A172 (cell line): Measurements from ENCODE around the gene PPARA. TPM values are rescaled to one million over a fixed set of nuclear protein-coding genes. Genes with fewer than 3 reads are reported as not detected.
"Not testable (repeated sequence)": the region's sequence is repeated elsewhere in the genome, so short reads cannot be mapped to it uniquely, and the experiment has no call there.

Experiments
- DNase-seq: peaks from one replicate; pipeline ENCODE4 v3.0.0-alpha.2; 2015; ENCODE audit warnings: low spot score
- total RNA-seq: library from RNA; depleted of rRNA; stranded (reverse); fragments of >200 nt; shearing (Covaris generic); gene quantifications from 2 replicates; pipeline ENCODE4 v1.2.3, GENCODE V29; 2014

The PPARA gene
- total RNA-seq, 1 experiment from 2014 or later = 5.3 TPM

DNA sequence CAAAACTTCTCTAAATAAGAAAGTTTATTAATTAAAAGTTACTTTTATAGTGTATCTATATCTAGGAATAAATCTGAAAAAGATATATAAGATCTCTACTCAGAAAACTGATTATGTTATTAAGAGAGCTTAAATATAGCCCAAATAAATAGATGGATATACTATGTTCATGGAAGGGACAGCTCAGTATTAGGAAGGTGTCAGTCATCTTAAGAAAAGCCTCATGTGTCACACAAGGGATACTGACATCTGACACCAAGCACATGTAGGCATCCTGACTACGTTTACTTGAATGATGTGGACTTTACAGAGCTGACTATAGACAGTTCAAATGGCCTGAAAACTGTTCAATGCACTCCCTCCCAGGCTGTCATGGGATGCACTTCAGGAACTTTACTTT is 19.3 kb downstream of the PPARA start:
- DNase-seq = no peak

DNA sequence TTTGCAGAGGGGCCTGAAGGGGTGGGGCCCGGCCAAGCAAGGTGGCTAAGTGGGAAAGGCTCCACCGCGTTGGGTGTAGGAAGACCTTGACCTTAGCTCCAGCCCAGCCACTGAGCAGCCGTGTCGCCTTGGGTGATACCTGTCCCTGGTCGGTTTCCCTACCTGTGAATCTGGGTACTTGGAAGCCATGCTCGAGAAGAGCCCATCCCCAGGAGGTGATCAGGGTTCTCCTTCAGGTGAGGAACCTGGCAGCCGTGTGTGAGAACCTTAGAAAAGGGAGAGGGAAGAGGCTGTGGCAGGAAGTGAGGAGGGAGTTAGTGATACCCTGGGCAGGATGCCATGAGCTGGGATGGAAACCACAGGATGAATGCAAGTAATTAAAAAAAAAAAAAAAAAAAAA is 21.6 kb downstream of the PPARA start:
- peak; percentile 76 for DNase-seq

DNA sequence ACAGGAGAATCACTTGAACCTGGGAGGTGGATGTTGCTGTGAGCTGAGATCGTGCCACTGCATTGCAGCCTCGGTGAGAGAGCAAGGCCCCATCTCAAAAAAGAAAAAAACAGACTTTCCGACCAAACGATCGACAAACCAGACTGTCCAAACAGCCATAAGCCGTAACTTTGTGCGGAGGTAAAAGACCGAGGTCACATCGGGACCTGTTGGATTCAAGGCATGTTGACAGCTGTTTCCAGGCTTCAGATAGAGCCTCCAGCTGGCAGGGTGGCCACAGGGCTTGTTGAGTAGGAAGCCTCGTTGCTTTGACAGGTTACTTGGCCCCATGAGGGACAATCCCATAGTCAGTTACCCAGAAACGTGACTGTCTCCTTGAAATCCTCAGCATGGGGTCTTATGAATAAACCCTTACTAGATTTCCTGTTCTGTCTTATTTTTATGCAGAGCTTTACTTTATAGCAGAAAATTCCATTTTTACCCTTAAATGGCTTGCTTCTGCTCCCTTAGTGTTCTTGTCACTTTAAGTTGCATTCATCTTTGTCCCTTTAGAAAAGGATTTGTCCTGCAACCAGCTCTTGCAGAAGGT is 22.3 kb downstream of the PPARA start:
- no peak for DNase-seq

DNA sequence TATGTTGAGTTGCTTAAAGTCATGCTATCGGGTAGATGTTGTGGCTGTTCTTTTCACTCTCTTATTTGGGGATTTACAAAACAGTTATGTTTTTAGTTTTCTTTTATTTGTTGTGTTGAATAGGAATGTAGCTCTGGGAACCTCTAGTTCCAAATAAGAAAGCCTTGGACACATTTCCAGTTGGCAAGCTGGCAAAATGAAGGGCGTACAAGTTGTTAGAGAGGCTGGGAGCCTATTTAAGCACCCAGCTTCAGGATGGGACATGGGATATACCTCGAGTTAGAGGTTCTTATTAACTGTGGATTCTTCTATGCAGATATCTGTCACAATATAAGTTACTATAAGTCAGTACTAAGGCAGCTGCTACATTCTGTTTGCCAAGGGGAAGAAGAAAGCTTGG is 22.8 kb downstream of the PPARA start:
- DNase-seq = no peak

DNA sequence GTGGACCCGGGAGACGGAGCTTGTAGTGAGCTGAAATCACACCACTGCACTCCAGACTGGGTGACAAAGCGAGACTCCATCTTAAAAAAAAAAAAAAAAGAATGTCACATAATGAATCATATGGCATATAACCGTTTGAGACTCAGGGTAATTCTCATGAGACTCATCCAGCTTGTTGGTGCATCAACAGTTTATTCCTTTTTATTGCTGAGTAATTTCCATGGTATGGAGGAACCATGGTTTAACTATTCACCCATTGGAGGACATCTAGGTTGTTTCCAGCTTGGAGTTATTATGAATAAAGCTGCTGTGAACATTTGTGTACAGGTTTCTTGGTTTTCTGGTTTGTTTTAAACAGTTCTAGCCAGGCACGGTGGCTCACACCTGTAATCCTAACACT is 25.3 kb downstream of the PPARA start:
- peak; percentile 48 for DNase-seq

DNA sequence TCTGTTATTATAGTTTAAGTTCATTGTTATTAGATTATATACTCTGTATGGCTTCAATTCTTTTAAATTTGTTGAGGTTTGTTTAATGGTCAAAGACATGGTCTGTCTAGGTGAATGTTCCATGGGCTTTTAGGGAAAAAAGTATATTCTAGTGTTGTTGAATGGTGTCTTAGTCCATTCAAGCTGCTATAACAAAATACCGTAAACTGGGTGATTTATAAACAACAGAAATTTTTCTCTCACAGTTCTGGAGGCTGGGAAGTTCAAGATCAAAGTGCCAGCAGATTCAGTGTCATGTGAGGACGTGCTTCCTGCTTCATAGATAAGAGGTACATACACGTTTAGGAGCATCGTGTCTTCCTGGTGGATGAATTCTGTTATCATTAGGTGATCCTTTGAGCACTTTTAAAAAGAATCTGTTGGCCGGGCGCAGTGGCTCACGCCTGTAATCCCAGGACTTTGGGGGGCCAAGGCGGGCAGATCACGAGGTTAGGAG is 26.2 kb downstream of the PPARA start:
- no peak for DNase-seq

DNA sequence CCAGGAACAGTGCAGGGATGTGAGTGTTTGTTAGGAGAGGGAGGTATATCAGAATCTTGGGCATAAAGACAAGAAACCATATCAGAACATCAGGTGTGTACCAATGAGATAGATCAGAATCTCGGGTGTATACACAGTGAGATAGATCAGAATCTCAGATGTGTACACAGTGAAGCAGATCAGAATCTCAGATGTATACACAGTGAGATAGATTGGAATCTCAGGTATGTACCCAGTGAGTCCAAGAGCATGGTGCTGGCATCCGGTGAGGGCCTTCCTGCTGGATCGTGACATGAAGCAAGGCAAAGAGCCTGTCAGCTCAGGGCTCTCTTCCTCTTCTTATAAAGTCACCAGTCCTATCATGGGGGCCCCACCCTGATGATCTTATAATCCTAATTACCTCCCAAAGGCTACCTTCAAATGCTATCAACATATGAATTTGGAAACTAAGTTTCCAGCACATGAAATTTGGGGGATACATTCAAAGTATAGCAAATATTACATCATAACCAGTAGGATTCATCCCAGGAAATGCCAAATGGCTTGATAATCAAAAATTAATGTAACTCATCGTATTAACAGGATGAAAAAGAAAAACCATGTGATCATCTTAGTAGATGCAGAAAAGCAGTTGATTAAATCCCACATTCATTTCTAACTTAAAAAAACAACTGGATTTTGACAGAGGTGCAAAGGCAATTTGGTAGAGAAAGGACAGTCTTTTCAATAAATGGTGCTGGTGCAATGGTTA is 28.6 kb downstream of the PPARA start:
- no peak for DNase-seq

DNA sequence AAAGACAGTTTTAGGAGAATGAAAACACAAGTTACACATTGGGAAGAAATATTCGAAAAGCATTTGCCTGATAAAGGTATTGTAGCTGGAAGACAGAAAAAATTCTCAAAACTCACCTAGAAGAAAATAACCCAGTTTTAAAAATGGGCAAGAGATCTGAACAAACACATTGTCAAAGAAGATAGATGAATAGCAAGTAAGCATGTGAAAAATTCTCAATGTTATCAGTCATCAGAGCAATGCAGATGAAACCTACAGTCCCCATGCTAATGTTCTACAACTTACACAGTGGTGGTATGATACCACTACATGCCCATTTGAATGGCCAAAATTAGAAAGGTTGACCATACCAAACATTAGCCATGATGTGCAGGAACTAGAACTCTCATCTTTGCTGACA is 29.4 kb downstream of the PPARA start:
- no peak for DNase-seq

DNA sequence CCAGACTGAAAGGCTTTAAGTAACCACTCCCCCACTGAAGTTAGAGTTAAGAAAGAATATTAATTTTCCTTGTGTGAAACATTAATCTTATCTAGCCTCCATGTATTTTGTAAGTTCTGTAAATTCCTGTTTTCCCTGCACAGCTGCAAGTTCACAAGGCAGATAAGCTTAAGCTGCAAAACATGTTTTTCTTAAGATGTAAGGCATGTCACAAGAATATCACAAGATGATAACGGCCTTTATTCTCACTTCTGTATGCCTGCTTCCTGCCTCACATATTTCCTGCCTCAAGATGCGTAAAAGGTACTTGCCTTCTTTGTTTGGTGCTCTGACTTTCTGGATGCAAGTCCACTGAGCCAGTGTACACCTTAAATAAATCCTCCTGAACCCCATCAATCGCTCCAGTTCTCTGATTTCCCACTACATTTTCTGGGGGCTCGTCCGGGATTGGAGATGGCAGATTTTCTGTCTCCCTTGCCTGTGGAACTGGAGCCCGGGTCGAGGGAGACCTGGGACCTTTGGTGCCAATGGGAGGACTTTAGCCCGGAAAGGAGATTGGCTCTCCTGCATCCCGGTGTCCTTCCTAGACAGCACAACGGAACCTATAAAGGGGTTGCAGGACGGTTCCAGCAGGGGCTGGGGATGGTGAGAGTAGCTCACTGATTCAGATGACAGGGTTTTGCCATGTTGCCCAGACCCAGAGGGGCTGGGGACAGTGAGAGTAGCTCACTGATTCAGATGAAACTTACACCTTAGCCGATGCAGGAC is 30.2 kb downstream of the PPARA start:
- no peak for DNase-seq

DNA sequence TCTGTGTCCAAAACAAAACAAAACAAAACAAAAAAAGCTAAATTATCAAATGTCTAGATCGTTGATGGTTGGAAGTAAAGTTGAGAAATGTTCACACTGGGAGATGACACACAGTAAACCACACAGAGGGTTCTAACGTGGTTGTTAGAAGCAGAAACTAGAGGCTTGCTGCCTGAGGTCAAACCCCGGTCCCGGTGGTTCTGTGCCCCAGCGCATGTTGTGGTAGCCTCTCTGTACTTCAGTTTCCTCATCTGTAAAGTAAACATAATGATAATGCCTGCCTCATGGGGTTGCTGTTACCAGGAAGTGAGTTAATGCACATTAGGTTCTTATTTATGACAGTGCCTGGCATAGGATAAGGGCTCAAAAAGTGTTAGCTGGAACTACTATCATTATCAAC is 33.4 kb downstream of the PPARA start:
- no peak for DNase-seq

DNA sequence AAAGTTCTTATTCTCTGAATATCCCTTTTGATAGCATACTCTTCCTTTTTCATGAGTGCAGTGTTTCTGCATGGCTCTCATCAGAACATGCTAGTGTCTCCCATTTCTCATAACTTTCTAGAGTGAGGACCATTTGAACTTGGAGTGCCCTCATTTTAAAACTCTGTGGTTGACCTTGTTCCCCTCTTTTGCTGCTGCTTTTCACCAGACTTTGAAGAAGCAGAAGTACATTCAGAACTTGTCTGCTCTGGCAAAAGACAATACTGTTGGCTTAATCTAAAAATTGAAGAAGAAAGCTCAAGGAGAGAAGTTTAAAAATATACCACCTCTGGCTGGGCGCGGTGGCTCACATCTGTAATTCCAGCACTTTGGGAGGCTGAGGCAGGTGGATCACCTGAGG is 35.0 kb downstream of the PPARA start:
- no peak for DNase-seq

DNA sequence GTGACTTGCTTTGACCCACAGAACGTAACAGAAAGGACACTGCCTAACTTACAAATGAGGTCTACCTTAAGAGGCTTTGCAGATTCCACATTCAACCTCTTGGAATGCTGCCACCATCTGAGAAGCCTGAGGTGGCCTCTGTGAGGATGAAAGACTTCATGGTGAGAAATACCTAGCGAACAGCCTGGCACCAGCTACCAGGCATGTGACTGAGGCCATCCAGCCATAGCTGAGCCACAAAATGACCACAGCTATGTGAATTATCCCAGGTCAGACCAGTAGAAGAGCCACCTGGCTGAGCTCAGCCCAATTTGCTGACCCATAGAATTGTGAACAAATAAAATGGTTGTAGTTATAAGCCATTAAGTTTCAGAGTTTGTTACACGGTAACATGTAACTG is 37.5 kb downstream of the PPARA start:
- peak; percentile 52 for DNase-seq

DNA sequence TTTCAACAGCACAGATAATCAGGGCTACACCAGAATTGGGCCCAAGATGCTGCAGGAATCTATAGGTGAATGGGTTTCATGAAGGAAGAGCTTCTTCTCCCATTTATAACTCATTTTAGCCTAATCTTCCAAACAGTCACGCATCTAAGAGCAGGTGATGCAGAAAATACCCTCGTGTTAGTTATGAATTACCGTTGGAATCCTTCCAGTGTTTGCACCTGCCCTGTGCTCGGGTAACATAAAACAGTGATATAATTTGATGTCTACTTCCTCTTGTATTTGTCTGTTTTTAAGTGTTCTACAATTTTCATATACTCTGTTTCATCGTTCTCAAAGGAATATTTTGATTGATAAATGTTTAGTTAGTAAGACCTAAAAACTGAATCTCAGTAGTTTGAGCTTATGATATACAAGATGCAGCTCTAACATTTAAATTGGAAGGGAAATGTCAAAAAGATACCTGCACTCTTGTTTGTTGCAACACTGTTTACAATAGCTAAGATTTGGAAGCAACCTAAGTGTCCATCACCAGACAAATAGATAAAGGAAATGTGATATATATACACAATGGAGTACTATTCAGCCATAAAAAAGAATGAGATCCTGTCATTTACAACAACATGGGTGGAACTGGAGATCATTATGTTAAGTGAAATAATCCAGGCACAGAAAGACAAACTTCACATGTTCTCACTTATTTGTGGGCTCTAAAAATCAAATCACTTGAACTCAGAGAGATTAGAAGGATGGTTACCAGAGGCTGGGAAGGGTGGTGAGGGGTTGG is 42.1 kb downstream of the PPARA start:
- DNase-seq = no peak

DNA sequence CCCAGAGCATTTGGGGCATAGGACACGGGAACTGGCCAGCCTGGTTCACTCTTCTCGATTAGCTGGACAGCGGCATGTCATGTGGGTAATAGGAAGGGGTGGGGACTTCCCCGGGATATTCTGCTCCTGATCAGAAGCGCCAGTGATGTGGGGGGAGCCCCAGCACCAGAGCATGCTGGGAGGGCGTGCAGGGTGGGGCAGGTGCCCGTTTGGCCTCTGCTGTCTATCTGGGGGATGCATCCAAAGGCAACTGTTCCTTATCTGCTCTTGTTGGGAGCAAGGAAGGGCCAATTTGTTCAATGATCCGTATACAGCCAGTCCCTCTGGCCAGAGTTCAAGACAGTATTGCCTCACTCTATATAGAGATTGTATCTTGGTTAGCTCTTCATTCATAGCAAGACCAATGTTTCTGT is 43.6 kb downstream of the PPARA start:
- no peak for DNase-seq

DNA sequence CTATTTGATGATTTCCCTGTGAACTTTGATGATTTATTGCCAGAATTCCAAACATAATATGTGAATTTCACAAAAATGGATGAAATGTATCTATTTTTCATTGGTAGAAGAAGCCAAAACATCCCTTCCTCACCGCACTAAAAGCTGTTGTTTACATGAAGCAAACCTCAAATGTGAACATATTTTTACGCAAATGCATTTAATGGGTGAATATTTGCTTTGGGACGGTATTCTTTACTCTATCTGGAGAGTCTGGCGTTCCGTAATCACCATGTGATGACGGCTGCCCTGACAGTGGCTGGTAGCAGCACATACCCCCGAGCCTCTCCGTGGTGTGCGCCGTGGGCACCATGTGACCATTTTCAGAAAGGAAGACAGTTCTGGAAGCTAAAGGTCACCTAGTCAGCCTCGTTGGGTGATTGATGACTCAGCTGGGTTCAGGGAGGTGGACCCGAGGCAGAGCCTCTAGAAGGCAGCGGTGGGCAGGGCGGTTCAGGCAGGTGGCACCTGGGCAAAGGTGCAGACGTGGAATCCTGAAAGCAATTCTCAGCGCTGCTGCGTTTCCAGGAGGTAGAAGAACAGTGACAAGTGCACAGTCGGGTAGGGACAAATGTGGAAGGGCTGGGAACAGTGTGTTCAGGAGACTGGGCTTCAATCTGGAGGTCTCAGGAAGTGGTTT is 45.3 kb downstream of the PPARA start:
- no peak for DNase-seq

DNA sequence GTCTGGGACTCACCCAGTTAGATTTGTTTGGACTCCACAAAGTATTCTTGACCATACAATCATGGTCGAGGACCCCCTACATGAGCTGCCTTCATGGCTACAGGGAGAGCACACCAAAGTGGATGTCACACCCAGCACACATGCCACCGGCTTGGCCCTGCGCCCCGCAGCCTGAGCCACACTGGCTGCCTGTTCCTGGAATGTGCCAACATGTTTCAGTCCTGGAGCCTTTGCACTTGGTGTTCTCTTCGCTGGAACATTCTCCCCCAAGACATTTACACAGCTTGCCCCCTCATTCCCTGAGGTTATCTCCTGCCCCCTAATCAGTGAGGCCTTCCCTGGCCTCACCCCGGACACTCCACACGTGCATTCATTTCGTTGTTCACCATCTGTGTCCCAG is 46.0 kb downstream of the PPARA start:
- no peak for DNase-seq

DNA sequence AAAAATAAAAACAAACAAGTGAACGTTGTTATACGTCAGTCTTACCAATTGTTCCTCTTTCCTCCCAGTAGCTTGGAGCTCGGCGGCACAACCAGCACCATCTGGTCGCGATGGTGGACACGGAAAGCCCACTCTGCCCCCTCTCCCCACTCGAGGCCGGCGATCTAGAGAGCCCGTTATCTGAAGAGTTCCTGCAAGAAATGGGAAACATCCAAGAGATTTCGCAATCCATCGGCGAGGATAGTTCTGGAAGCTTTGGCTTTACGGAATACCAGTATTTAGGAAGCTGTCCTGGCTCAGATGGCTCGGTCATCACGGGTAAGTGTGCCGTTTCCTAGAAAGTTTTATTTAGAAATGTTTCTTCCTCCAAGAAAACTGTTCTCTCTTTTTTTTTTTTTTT is 47.9 kb downstream of the PPARA start:
- no peak for DNase-seq

DNA sequence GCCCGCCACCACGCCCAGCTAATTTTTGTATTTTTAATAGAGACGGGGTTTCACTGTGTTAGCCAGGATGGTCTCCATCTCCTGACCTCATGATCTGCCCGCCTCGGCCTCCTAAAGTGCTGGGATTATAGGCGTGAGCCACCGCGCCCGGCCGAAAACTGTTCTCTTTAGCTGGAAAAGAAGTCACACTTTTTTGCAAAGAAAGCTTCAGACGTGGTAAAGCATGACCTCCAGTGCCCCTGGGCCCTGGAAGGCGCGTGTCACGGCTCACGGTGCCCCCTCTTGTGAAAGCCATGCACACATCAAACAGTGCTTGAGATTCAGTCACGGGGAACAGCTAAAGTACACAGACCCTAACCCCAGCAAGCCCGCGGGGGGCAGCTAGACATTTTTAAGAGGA is 48.5 kb downstream of the PPARA start:
- not testable (repeated sequence) for DNase-seq

DNA sequence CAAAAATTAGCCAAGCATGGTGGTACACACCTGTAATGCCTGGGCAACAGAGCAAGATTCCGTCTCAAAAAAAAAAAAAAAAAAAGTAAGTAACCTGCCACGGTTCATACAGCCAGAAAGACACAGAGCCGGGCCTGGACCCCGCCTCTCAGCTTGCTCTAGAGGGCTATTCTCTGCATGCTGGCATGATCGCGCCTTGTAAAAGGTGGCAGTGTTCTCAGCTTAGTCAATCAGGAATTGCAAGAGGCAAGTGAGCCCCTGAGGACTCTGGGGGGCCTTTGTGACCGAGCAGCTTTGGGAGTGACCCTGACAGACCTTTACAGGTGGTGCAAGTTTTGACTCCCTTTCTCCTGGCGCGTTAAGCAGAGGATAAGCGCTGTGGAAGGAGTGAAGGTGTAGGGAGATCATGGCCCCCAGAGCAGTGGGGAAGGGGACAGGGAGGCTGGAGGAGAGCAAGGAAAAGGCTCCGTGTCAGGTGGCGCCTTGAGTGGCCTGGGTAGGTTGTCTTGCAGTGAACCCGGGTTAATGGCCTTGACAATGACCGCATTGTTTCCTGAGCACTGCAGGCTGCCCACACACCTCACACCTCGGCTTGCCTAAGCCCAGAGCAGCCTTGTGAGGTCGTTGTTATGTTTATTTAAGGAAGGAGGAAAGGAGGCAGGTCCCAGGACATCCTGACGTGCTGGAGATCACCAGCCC is 50.9 kb downstream of the PPARA start:
- no peak for DNase-seq

DNA sequence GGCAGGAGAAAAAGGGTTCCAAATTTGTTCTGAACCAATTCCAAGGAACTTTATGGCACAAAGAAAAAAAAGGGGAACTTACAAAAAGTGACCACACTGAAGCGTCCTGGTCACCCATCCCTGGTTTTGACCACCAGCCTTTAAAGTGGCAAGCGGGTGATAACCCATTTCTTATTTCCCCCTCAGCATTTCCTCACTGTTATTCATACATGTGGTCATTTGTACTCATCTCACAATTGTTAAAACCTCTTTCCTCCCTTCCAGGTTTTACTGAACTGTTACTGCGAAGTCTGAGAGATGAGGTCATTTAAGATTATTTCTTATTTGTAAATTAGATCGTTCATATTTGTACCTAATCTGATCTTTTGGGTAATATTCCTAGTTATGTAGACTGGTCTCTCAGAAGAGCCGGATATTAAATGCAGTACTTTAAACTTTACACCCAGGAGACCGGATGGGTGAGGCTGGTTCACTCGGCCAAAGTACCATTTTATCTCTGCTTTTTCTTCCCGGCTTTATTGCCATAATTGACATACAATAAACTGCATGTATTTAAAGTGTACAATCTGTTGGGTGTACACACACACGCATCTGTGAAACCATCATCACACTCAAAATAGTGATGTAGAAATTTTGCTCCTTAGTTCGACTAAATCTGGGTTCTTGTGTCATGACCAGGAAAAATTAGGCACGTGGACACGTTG is 52.7 kb downstream of the PPARA start:
- no peak for DNase-seq
